GM18951 (cell line): ENCODE data around the gene IGSF1.

Source experiments
- POLR2A ChIP-seq: IDR thresholded peaks from 4 replicates; pipeline ENCODE4 v1.6.1; 2011; ENCODE audit warnings: mild to moderate bottlenecking; ENCODE audit not compliant: insufficient read length, insufficient read depth; ENCODE audit errors: extremely low read depth
- in situ Hi-C: fragments of 300-500 bp; cut with MboI; formaldehyde crosslinking; loops from one replicate; pipeline ENCODE4 v1.12.0; 2022; ENCODE audit warnings: low sequenced_read_pairs, mixed read lengths, inconsistent platforms; ENCODE audit not compliant: unreplicated experiment

The IGSF1 gene, protein sequence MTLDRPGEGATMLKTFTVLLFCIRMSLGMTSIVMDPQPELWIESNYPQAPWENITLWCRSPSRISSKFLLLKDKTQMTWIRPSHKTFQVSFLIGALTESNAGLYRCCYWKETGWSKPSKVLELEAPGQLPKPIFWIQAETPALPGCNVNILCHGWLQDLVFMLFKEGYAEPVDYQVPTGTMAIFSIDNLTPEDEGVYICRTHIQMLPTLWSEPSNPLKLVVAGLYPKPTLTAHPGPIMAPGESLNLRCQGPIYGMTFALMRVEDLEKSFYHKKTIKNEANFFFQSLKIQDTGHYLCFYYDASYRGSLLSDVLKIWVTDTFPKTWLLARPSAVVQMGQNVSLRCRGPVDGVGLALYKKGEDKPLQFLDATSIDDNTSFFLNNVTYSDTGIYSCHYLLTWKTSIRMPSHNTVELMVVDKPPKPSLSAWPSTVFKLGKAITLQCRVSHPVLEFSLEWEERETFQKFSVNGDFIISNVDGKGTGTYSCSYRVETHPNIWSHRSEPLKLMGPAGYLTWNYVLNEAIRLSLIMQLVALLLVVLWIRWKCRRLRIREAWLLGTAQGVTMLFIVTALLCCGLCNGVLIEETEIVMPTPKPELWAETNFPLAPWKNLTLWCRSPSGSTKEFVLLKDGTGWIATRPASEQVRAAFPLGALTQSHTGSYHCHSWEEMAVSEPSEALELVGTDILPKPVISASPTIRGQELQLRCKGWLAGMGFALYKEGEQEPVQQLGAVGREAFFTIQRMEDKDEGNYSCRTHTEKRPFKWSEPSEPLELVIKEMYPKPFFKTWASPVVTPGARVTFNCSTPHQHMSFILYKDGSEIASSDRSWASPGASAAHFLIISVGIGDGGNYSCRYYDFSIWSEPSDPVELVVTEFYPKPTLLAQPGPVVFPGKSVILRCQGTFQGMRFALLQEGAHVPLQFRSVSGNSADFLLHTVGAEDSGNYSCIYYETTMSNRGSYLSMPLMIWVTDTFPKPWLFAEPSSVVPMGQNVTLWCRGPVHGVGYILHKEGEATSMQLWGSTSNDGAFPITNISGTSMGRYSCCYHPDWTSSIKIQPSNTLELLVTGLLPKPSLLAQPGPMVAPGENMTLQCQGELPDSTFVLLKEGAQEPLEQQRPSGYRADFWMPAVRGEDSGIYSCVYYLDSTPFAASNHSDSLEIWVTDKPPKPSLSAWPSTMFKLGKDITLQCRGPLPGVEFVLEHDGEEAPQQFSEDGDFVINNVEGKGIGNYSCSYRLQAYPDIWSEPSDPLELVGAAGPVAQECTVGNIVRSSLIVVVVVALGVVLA (N-terminal part only)

DNA sequence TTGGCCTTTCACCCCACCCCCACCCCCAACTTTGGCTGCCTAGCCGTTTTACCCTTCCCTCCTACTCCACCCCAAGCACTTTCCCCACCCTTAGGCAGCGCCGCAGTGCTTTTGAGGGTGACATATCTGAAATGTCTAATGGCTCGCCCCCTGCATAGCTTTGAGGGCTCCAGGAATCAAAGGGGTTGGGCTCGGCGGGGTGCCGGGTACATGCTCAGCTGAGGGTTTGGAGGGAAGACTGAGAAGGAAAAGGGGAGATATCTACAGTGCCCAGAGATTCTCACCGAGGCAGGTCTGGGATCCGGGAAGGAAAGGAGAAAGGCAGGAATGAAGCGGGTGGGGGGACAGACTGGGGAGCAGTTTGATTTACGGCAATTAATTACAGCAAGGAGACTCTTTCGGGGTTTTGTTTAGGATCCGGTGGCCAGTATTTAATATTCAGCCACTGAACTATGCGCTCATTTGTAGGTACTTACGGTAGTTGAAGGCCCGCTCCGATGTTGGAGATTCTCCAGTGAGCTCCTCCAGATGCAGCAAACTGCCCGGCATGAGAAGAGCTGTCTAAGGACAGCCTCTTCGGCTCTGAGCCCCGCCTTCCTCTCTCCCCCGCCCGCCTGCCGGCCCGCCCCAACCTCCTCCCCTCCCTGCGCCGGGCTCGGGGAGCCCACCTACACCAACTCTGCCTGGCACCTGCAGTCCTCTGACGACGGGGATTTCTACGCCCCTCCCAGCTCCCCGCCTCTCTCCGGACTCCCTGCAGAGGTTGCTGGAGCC is at the start of gene IGSF1:
IGSF1 (minus strand) TSS at position 569 of the 774 bp plus-strand sequence. CDS start 2,632 bp downstream, outside the sequence.
- no peak for TF ChIP-seq POLR2A
- in situ Hi-C loops, result no loop called here

DNA sequence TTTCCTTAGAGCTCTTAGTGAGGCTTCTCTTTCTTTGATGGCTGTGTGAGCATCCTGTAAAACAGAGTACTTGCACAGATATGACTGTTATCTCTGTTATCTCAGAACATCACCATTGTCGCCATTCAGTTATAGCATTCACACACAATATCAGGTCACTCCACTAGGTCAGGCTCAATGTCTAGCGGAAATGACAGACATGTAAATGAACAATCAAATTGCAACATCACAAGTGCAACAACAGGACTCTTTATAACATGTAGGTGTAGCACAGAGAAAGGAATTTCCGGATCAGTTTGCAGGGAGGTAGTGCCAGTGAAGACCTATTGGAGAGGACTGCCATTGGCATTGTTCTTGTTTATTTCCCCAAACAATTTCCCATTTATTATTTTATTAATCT is 43.2 kb upstream of the IGSF1 start:
- in situ Hi-C loops, result no loop called here
- TF ChIP-seq POLR2A, result no peak

DNA sequence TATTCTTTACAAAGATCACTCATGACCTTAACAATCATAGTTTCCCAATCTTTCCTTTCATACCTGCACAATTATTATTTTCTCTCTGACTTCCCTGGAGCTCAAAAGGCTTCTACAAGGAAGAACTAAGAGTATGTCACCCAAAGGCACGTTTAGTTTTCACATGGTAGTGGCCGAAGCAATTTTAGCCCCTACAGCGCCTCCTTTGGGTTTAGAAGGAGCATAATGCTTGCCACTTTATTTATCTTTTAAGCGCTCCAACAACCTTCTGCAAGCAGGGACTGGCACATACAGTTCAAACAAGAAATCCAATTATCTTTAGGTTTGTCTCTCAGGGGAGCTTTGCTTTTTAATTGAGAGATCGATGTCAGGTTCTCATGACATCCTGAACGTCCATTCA is 42.0 kb upstream of the IGSF1 start:
- no peak for TF ChIP-seq POLR2A
- in situ Hi-C loops, result no loop called here

DNA sequence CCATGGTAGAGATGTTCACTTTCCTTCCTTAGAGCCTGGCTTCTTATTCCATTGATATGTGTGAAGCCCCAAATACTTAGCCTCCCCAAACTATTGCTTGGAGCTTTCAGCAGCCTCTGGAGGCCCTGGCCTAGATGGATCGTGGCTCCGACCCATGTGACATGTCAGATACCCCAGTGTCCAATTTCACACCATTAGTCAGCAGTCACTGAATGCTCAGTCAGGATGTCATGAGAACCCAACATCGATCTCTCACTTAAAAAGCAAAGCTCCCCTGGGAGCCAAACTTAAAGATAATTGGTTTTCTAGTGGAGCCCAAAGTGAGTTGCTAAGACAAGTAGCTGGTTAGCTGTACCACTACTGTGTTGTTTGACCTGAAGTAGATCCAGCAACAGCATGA is 41.6 kb upstream of the IGSF1 start:
- in situ Hi-C loops, result no loop called here
- TF ChIP-seq POLR2A, result no peak

DNA sequence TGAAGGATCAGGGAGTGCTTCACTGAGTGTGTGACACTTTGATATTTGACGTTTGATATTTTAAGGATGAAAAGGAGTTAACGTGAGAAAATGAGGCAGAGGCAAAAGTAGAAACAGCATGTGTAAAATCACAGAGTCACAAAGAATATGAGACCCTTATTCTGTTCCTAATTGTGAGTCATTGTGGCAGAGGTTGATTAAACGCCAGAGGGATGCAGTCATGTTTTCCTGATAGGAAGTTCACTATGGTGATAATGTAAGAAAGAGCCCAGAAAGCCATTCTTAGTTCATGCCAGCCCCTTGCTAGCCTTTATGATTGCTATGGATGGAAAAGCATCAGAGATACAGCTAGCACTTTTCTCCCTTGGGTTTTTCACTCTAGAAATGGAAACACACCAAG is 33.5 kb upstream of the IGSF1 start:
- in situ Hi-C loops, result no loop called here
- no peak for TF ChIP-seq POLR2A

DNA sequence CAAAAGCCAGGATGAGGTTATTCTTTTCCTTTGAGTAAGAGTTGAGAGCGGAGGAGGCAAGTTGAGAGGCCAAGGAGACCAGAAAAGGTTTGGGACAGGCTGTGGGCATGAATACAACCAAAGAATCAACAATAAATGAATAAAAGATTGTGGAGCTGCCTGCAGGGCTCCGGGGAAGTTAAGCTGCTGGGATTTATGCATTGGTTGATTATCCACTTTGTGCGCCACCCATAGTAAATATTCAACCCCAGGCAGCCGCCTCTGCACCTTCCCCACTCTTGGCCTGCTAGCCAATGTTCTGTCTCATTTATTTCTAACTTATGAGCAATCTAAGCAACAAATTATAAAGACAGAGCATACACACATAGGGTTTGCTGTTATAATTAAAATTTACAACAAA is 28.2 kb upstream of the IGSF1 start:
- in situ Hi-C loops, result no loop called here

DNA sequence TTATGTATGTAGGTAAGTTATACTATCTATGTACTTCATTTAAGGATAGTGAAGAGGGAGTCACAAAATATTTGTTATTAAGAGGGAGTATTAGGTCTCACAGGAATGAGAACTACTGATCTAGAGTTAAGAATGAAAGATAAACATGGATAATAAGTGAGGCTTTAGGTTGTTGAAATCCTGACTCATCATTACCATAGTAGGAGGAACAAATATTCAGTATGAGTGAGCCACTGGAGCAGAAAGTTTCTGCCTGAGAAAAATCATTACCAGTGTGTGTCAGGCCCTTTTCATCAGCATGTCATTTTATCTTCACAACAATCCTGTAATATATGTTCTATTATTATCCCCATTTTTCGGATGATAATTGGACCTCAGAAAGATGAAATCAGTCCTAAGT is 27.2 kb upstream of the IGSF1 start:
- no peak for TF ChIP-seq POLR2A
- in situ Hi-C loops, result no loop called here

More for the DNA sequence above, 28.2 kb upstream of the IGSF1 start:
- TF ChIP-seq POLR2A, result no peak

DNA sequence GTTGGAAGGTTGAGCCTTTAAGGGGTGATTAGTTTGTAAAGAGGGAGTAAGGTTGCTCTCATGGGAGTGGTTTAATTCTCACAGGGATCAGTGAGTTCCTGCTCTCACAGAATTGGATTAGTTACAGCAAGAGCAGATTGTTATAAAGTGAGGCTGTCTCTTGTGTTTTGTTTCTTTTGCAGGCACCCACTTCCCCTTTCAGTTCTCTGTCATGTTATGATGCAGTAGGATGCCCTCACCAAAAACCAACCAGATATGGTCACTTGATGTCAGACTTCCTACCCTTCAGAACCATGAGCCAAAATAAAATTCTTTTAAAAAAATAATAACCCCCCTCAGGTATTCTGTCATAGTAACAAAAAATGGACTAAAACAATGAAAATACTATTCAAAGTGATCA is 19.9 kb upstream of the IGSF1 start:
- no peak for TF ChIP-seq POLR2A
- in situ Hi-C loops, result no loop called here

DNA sequence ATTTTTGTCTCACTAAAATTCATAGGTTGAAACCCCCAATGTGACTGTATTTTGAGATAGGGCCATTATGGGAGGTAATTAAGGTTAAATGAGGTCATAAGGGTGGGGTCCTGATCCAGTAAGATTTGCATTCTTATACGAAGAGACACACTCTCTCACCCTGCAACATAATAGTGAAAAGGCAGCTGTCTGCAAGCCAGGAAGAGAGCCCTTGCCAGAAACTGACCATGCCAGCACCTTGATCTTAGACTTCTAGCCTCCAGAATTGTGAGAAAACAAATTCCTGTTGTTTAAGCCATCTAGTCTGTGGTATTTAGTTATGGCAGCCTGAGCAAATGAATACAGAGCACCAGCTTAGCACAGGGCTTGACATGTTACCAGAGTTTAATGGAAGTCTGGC is 17.5 kb upstream of the IGSF1 start:
- TF ChIP-seq POLR2A, result no peak
- in situ Hi-C loops, result no loop called here

DNA sequence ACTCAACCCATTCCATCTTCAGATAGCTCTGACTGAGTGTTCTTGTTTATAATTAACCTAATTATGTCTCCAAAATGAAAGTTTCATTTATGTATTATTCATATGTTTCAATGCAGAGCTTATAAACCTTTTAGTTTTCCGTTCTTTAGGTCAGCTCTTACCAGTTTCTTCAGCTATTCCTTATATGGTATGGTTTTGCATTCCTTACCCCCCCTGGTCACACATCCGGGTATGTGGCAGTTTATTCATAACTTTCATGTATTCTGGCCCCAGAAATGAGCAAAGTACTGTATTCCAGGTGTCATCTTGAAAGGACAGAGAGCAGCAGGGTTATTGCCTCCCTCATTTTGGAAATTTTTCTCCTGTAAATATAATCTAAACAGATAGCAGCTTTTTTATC is 16.8 kb upstream of the IGSF1 start:
- no peak for TF ChIP-seq POLR2A

DNA sequence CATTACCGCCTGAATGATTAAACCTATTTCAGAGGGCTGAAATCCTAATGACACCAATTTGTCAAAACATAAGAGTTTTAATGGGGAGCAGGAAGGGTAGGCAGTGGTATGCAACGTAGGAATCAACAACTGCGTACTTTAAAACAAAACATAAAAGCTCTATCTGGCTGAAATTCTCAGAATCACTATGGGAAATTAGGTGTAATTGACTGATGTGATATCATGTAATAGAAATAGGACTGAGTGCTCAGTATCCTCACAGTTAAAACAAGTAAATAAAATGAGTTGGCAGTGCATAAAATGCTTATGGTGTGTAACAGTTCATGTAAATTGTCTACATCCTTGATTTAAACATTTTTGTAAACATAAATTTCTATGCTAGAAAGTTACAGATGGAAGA is 13.6 kb upstream of the IGSF1 start:
- in situ Hi-C loops, result no loop called here
- TF ChIP-seq POLR2A, result no peak

More for the DNA sequence above, 16.8 kb upstream of the IGSF1 start:
- in situ Hi-C loops, result no loop called here

DNA sequence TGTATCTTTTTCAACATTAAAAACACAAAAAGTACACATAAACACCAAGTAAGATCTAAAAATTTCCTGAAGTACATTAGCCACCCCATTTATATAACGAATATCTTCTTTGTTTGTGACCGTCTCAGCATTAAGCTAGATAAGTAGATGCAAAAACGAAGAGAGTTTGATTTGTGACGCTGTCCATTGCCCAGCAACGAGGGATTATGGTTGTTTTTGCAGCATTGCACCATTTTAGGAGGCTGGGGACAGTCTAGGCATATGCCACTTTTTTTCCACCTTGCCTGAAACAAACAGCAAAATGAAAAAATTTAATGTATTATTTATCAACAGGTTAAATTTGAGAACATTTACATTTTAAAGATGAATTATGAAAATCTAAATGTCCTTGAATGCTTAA is 12.0 kb upstream of the IGSF1 start:
- TF ChIP-seq POLR2A, result no peak
- in situ Hi-C loops, result no loop called here
